BJ (cell line): Measurements from ENCODE around the gene KIFAP3. TPM values are rescaled to one million over a fixed set of nuclear protein-coding genes. Genes with fewer than 3 reads are reported as not detected.

Experiments used
- CTCF ChIA-PET: fragments of 350-600 bp; formaldehyde crosslinking; extraction: SDS; loops from one replicate; lab custom pipeline; 2021; ENCODE audit warnings: antibody characterized with exemption, inconsistent platforms; lab: Yijun Ruan, JAX
- POLR2A ChIA-PET: fragments of 300-600 bp; sonication (Branson Sonifier 250); formaldehyde crosslinking; extraction: SDS; loops from one replicate; lab custom pipeline; 2021; ENCODE audit warnings: antibody characterized with exemption; lab: Charles Lee
- DNase-seq: peaks from one replicate; pipeline ENCODE4 v3.0.0-alpha.2; 2011; ENCODE audit warnings: low read depth
- H3K27me3 ChIP-seq: 2 replicates; pipeline ENCODE4 v1.6.0; 2011; ENCODE audit warnings: low read length; ENCODE audit not compliant: control insufficient read depth, insufficient read depth
- H3K36me3 ChIP-seq: 2 replicates; pipeline ENCODE4 v1.5.1; 2011; ENCODE audit warnings: low read length; ENCODE audit not compliant: control insufficient read depth, insufficient read depth
- H3K4me3 ChIP-seq: 2 replicates; pipeline ENCODE4 v1.5.1; 2011; ENCODE audit warnings: low read depth, mild to moderate bottlenecking, control low read depth, low read length
- CTCF ChIP-seq: IDR thresholded peaks from 2 replicates; pipeline ENCODE4 v1.5.1; 2011; ENCODE audit warnings: low read depth, mild to moderate bottlenecking, control low read depth, inconsistent platforms, low read length, moderate library complexity; ENCODE audit not compliant: insufficient read depth
- polyA plus RNA-seq: library from polyadenylated mRNA; depleted of rRNA; stranded (reverse); fragments of >200 nt; gene quantifications from 2 replicates; pipeline ENCODE4 v1.2.3, GENCODE V29; 2011

The KIFAP3 gene
- polyA plus RNA-seq, 1 experiment, result 6.1 TPM

DNA sequence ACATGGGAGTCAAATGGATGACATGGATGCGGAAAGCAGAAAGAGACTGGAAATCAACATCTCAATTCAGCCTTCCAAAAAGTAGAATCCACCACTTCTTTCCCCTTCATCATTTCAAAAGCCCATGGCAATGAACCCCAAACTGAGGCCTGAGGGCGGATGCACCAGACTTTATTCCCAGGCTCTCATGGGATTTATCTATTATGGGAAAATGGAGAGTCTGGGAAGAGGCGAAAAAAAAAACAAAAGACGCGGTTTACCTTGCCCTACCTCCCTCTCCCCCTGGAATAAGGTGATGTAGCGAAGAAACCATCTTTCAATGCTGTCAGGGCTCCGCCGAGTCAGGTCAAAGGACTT lies 624 bp downstream of the KIFAP3 start:
- CTCF ChIA-PET, result interaction anchor here (0.9 to 1.4 kb wide), 4 partner anchors 12 to 123 kb away, joined by 3 to 6 read pairs (median 4); no protein-coding TSS in a partner anchor

GRCh38 chr1:170071378-170071777 lies 3.1 kb downstream of the KIFAP3 start:
- Histone ChIP-seq H3K36me3 (no peaks in the 10 kb centered on the region), H3K27me3 (no peaks in the 10 kb centered on the region), H3K4me3 (no peak overlapping the region)
- no peak for DNase-seq
- POLR2A ChIA-PET, result no interaction called here
- TF ChIP-seq CTCF, result no peak
- CTCF ChIA-PET, result no interaction called here

More for the DNA sequence above, 624 bp downstream of the KIFAP3 start:
- no peaks in the 10 kb centered on the region for H3K36me3 ChIP-seq
- no peak for TF ChIP-seq CTCF
- POLR2A ChIA-PET, result no interaction called here
- H3K27me3 ChIP-seq, result no peaks in the 10 kb centered on the region
- no peak for DNase-seq
- H3K4me3 ChIP-seq, result peak overlapping the region; percentile 75

DNA sequence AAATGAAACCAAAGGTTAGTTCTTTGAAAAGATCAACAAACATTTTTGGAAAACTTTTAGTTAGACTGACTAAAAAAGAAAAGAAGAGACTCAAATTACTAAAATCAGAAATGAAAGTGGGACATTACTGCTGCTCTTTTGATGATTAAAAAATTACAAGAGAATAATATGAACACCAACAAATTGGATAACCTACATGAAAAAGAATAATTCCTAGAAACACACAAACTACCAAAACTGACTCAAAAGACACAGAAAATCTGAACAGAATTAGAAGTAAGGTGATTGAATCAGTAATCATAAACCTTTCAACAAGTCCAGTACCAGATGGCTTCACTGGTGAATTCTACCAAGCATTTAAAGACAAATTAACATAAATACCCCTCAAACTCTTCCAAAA lies 5.6 kb downstream of the KIFAP3 start:
- TF ChIP-seq CTCF, result no peak
- ChIA-PET CTCF (interaction anchor here (0.8 kb wide), 1 partner anchor 28 kb away, joined by 3 read pairs; no protein-coding TSS in a partner anchor), POLR2A (no interaction called here)
- no peaks in the 10 kb centered on the region for H3K27me3 ChIP-seq
- no peak overlapping the region for H3K4me3 ChIP-seq
- no peaks in the 10 kb centered on the region for H3K36me3 ChIP-seq
- no peak for DNase-seq

- Histone ChIP-seq H3K27me3 (no peaks in the 10 kb centered on the region), H3K4me3 (no peak overlapping the region), H3K36me3 (no peaks in the 10 kb centered on the region)
- ChIA-PET CTCF (interaction anchor here (0.6 kb wide), 1 partner anchor 267 kb away, joined by 3 read pairs; no protein-coding TSS in a partner anchor), POLR2A (no interaction called here)
- no peak for DNase-seq
- TF ChIP-seq CTCF, result no peak
Measured at GRCh38 chr1:170067253-170067819, 7.2 kb downstream of the KIFAP3 start.

GRCh38 chr1:170064821-170065220 lies 9.7 kb downstream of the KIFAP3 start:
- Histone ChIP-seq H3K36me3 (no peaks in the 10 kb centered on the region), H3K4me3 (no peak overlapping the region), H3K27me3 (no peaks in the 10 kb centered on the region)
- ChIA-PET CTCF (no interaction called here), POLR2A (no interaction called here)
- TF ChIP-seq CTCF, result no peak
- no peak for DNase-seq
